ENCODE measurements around the gene ZNF18. TPM values are rescaled to one million over a fixed set of nuclear protein-coding genes. Genes with fewer than 3 reads are reported as not detected.
A peak's percentile ranks its signal among the peaks of the same experiment; 100 is the strongest.

Gene ZNF18
- total and polyA plus RNA-seq, 2 donors (not counting 1 experiment from before 2014, with no cell fraction given) = 7.7 to 16.8 TPM

- Histone ChIP-seq H4K20me1 (ENCODE audit: control insufficient read depth, extremely low read depth, insufficient read depth, low read length) (no peaks in the 10 kb centered on the region), H3K9ac (ENCODE audit: insufficient read depth, low read length) (no peak overlapping the region), H3K27ac (ENCODE audit: insufficient read depth, low read length) (no peak overlapping the region)
Measured at GRCh38 chr17:12041312-12041711, 44.0 kb upstream of the ZNF18 start.

GRCh38 chr17:12040478-12040877 lies 43.2 kb upstream of the ZNF18 start:
- no peak for TF ChIP-seq CTCF (conservative IDR thresholded peaks at IDR 0.05 in 1 of 2, IDR thresholded peaks at IDR 0.05 in 1 of 2; ENCODE audit: low read depth in 1 of 2, low read length in 2 of 2)
- TF ChIP-seq EZH2 (IDR thresholded peaks at IDR 0.05; ENCODE audit: low read length, missing control alignments) = no peak
- H3K4me1 ChIP-seq (ENCODE audit: control insufficient read depth, extremely low read depth, insufficient read depth, low read length) = peaks cover 3% of the 10 kb centered on the region
- no peaks in the 10 kb centered on the region for H3K27me3 ChIP-seq (ENCODE audit: control insufficient read depth, insufficient read depth, low read length)
- no peaks in the 10 kb centered on the region for H3K9me3 ChIP-seq (ENCODE audit: control insufficient read depth, insufficient read depth, low read depth, low read length)
- no peaks in the 10 kb centered on the region for H4K20me1 ChIP-seq (ENCODE audit: control insufficient read depth, extremely low read depth, insufficient read depth, low read length)
- DNase-seq (ENCODE audit: low read depth in 2 of 2) = no peak
- H3K4me3 ChIP-seq (replicated peaks in 1 of 4; ENCODE audit: control extremely low read depth in 1 of 4, insufficient read depth in 1 of 4, low read depth in 3 of 4, low read length in 4 of 4) = no peak overlapping the region
- peak overlapping the region; percentile 62 for H3K4me2 ChIP-seq (ENCODE audit: extremely low read depth, insufficient read depth, low read length)
- H2AFZ ChIP-seq (ENCODE audit: low read length) = no peak overlapping the region
- peaks cover 22% of the 10 kb centered on the region for H3K79me2 ChIP-seq (ENCODE audit: control insufficient read depth, insufficient read depth, low read length)
- H3K9ac ChIP-seq (ENCODE audit: insufficient read depth, low read length) = no peak overlapping the region
- H3K36me3 ChIP-seq (ENCODE audit: control insufficient read depth, insufficient read depth, low read length) = no peaks in the 10 kb centered on the region
- no peak overlapping the region for H3K27ac ChIP-seq (ENCODE audit: insufficient read depth, low read length)

More at GRCh38 chr17:12041312-12041711, 44.0 kb upstream of the ZNF18 start:
- Histone ChIP-seq H3K4me3 (replicated peaks in 1 of 4; ENCODE audit: control extremely low read depth in 1 of 4, insufficient read depth in 1 of 4, low read depth in 3 of 4, low read length in 4 of 4) (peak overlapping the region in 1 of 4 experiments; percentile 11), H3K4me2 (ENCODE audit: extremely low read depth, insufficient read depth, low read length) (peak overlapping the region; percentile 62), H3K4me1 (ENCODE audit: control insufficient read depth, extremely low read depth, insufficient read depth, low read length) (peaks cover 3% of the 10 kb centered on the region), H3K36me3 (ENCODE audit: control insufficient read depth, insufficient read depth, low read length) (no peaks in the 10 kb centered on the region), H3K79me2 (ENCODE audit: control insufficient read depth, insufficient read depth, low read length) (peaks cover 30% of the 10 kb centered on the region), H3K27me3 (ENCODE audit: control insufficient read depth, insufficient read depth, low read length) (no peaks in the 10 kb centered on the region), H2AFZ (ENCODE audit: low read length) (no peak overlapping the region), H3K9me3 (ENCODE audit: control insufficient read depth, insufficient read depth, low read depth, low read length) (no peaks in the 10 kb centered on the region)
- TF ChIP-seq EZH2 (IDR thresholded peaks at IDR 0.05; ENCODE audit: low read length, missing control alignments) (no peak), CTCF (conservative IDR thresholded peaks at IDR 0.05 in 1 of 2, IDR thresholded peaks at IDR 0.05 in 1 of 2; ENCODE audit: low read depth in 1 of 2, low read length in 2 of 2) (no peak)
- peak; percentile 73 to 85 for DNase-seq (ENCODE audit: low read depth in 2 of 2)

- no peak for TF ChIP-seq CTCF (conservative IDR thresholded peaks at IDR 0.05 in 1 of 2, IDR thresholded peaks at IDR 0.05 in 1 of 2; ENCODE audit: low read depth in 1 of 2, low read length in 2 of 2)
- no peak for DNase-seq (ENCODE audit: low read depth in 2 of 2)
- H3K4me1 ChIP-seq (ENCODE audit: control insufficient read depth, extremely low read depth, insufficient read depth, low read length) = peaks cover 3% of the 10 kb centered on the region
- H3K27ac ChIP-seq (ENCODE audit: insufficient read depth, low read length) = no peak overlapping the region
- H3K4me3 ChIP-seq (replicated peaks in 1 of 4; ENCODE audit: control extremely low read depth in 1 of 4, insufficient read depth in 1 of 4, low read depth in 3 of 4, low read length in 4 of 4) = no peak overlapping the region
- H3K36me3 ChIP-seq (ENCODE audit: control insufficient read depth, insufficient read depth, low read length) = no peaks in the 10 kb centered on the region
- H3K79me2 ChIP-seq (ENCODE audit: control insufficient read depth, insufficient read depth, low read length) = peaks cover 17% of the 10 kb centered on the region
- H4K20me1 ChIP-seq (ENCODE audit: control insufficient read depth, extremely low read depth, insufficient read depth, low read length) = no peaks in the 10 kb centered on the region
- no peaks in the 10 kb centered on the region for H3K9me3 ChIP-seq (ENCODE audit: control insufficient read depth, insufficient read depth, low read depth, low read length)
- H3K9ac ChIP-seq (ENCODE audit: insufficient read depth, low read length) = no peak overlapping the region
- no peaks in the 10 kb centered on the region for H3K27me3 ChIP-seq (ENCODE audit: control insufficient read depth, insufficient read depth, low read length)
- no peak overlapping the region for H3K4me2 ChIP-seq (ENCODE audit: extremely low read depth, insufficient read depth, low read length)
- no peak overlapping the region for H2AFZ ChIP-seq (ENCODE audit: low read length)
Measured at GRCh38 chr17:12037970-12038369, 40.7 kb upstream of the ZNF18 start.
